H9 (cell line): Measurements from ENCODE around the gene GNL3. TPM values are rescaled to one million over a fixed set of nuclear protein-coding genes. Genes with fewer than 3 reads are reported as not detected.

Source experiments
- DNase-seq: peaks from one replicate; pipeline ENCODE4 v3.0.0-alpha.2; 2017
- H2AFZ ChIP-seq: one replicate; pipeline ENCODE4 v1.6.1; 2013; ENCODE audit warnings: mild to moderate bottlenecking, low read length, control low read depth, moderate library complexity
- H2AK5ac ChIP-seq: 2 replicates; pipeline ENCODE4 v1.6.1; 2013; ENCODE audit warnings: low read length, control low read depth, mixed read lengths; ENCODE audit not compliant: insufficient read length
- H2BK120ac ChIP-seq: one replicate; pipeline ENCODE4 v1.6.1; 2013; ENCODE audit warnings: low read depth, mild to moderate bottlenecking, low read length, control low read depth, inconsistent platforms; ENCODE audit not compliant: poor library complexity, severe bottlenecking
- H2BK12ac ChIP-seq: 2 replicates; pipeline ENCODE4 v1.6.1; 2013; ENCODE audit warnings: low read length, control low read depth, mixed read lengths, low read depth; ENCODE audit not compliant: insufficient read length
- H2BK15ac ChIP-seq: 2 replicates; pipeline ENCODE4 v1.6.1; 2013; ENCODE audit warnings: low read depth, low read length, control low read depth
- H2BK20ac ChIP-seq: one replicate; pipeline ENCODE4 v1.6.1; 2013; ENCODE audit warnings: low read depth, mild to moderate bottlenecking, low read length, control low read depth, inconsistent platforms; ENCODE audit not compliant: poor library complexity, severe bottlenecking
- H2BK5ac ChIP-seq: 2 replicates; pipeline ENCODE4 v1.6.1; 2013; ENCODE audit warnings: low read length, control low read depth, mixed read lengths; ENCODE audit not compliant: insufficient read length
- H3K14ac ChIP-seq: 2 replicates; pipeline ENCODE4 v1.6.1; 2013; ENCODE audit warnings: low read length, control low read depth; ENCODE audit not compliant: insufficient read depth
- H3K18ac ChIP-seq: 2 replicates; pipeline ENCODE4 v1.6.1; 2013; ENCODE audit warnings: low read depth, mild to moderate bottlenecking, mixed read lengths, low read length, control low read depth; ENCODE audit not compliant: insufficient read length
- H3K23ac ChIP-seq: 2 replicates; pipeline ENCODE4 v1.6.1; 2013; ENCODE audit warnings: low read length, control low read depth, mixed read lengths, low read depth; ENCODE audit not compliant: insufficient read length
- H3K23me2 ChIP-seq: 2 replicates; pipeline ENCODE4 v1.6.1; 2013; ENCODE audit warnings: low read depth, mild to moderate bottlenecking, mixed read lengths, low read length, control low read depth; ENCODE audit not compliant: insufficient read length, poor library complexity, severe bottlenecking
- H3K27ac ChIP-seq: 2 replicates; pipeline ENCODE4 v1.5.1; 2013; ENCODE audit warnings: low read length, control low read depth, mixed read lengths, low read depth; ENCODE audit not compliant: insufficient read length
- H3K27me3 ChIP-seq: 2 replicates; pipeline ENCODE4 v1.6.1; 2013; ENCODE audit warnings: low read length, control low read depth, inconsistent platforms; ENCODE audit not compliant: insufficient read depth
- H3K4ac ChIP-seq: 2 replicates; pipeline ENCODE4 v1.6.1; 2013; ENCODE audit warnings: low read depth, mild to moderate bottlenecking, control low read depth, inconsistent platforms, low read length, moderate library complexity
- H3K4me1 ChIP-seq: 2 replicates; pipeline ENCODE4 v1.6.1; 2013; ENCODE audit warnings: low read length, control low read depth, inconsistent platforms; ENCODE audit not compliant: insufficient read depth
- H3K4me2 ChIP-seq: 2 replicates; pipeline ENCODE4 v1.6.1; 2013; ENCODE audit warnings: low read length, control low read depth, mixed read lengths; ENCODE audit not compliant: insufficient read length, insufficient read depth
- H3K56ac ChIP-seq: 2 replicates; pipeline ENCODE4 v1.6.1; 2013; ENCODE audit warnings: low read depth, mild to moderate bottlenecking, mixed read lengths, low read length, control low read depth; ENCODE audit not compliant: insufficient read length
- H3K79me1 ChIP-seq: 2 replicates; pipeline ENCODE4 v1.6.1; 2013; ENCODE audit warnings: low read depth, mild to moderate bottlenecking, moderate library complexity, low read length, control low read depth, inconsistent platforms; ENCODE audit not compliant: insufficient read depth, poor library complexity, severe bottlenecking
- H3K79me2 ChIP-seq: 2 replicates; pipeline ENCODE4 v1.6.1; 2013; ENCODE audit warnings: low read length, control low read depth, inconsistent platforms; ENCODE audit not compliant: insufficient read depth
- H3K9ac ChIP-seq: 2 replicates; pipeline ENCODE4 v1.6.1; 2013; ENCODE audit warnings: low read length, control low read depth, mixed read lengths; ENCODE audit not compliant: insufficient read length; ENCODE audit errors: extremely low read depth
- H3K9me3 ChIP-seq: one replicate; pipeline ENCODE4 v1.6.1; 2013; ENCODE audit warnings: low read depth, low read length, inconsistent platforms; ENCODE audit not compliant: control insufficient read depth
- H3T11ph ChIP-seq: one replicate; pipeline ENCODE4 v1.6.1; 2013; ENCODE audit warnings: mild to moderate bottlenecking, low read length, control low read depth, inconsistent platforms
- H4K20me1 ChIP-seq: one replicate; pipeline ENCODE4 v1.6.1; 2013; ENCODE audit not compliant: control insufficient read depth, insufficient read length, insufficient read depth
- H4K5ac ChIP-seq: 2 replicates; pipeline ENCODE4 v1.6.1; 2013; ENCODE audit warnings: low read depth, mild to moderate bottlenecking, mixed read lengths, low read length, control low read depth; ENCODE audit not compliant: insufficient read length
- H4K8ac ChIP-seq: replicated peaks from 2 replicates; pipeline ENCODE4 v1.6.1; 2013; ENCODE audit warnings: low read length, control low read depth, mixed read lengths, low read depth; ENCODE audit not compliant: insufficient read length
- H4K91ac ChIP-seq: 2 replicates; pipeline ENCODE4 v1.6.1; 2013; ENCODE audit warnings: low read depth, mild to moderate bottlenecking, moderate library complexity, mixed read lengths, low read length, control low read depth; ENCODE audit not compliant: insufficient read length
- H3K27ac Mint-ChIP-seq, 3 experiments: 2 replicates in 2 of 3; 3 replicates in 1 of 3; pipeline ENCODE4 v1.8.0; 2020 to 2021; ENCODE audit warnings: mixed read lengths in 3 of 3, mild to moderate bottlenecking in 1 of 3, moderate library complexity in 1 of 3
- H3K27me3 Mint-ChIP-seq: 2 replicates; pipeline ENCODE4 v1.8.0; 2021; ENCODE audit warnings: low read depth, mild to moderate bottlenecking, moderate library complexity, mixed read lengths
- H3K36me3 Mint-ChIP-seq, 3 experiments: 2 replicates in 2 of 3; 3 replicates in 1 of 3; pipeline ENCODE4 v1.8.0; 2020 to 2021; ENCODE audit warnings: low read depth in 3 of 3, mixed read lengths in 3 of 3; ENCODE audit not compliant: insufficient read depth in 1 of 3
- H3K4me1 Mint-ChIP-seq, 2 experiments: 2 replicates each; pipeline ENCODE4 v1.8.0; 2020; ENCODE audit warnings: mixed read lengths in 2 of 2
- H3K4me3 Mint-ChIP-seq, 2 experiments: 2 replicates in 1 of 2; 3 replicates in 1 of 2; pipeline ENCODE4 v1.8.0; 2020 to 2021; ENCODE audit warnings: mild to moderate bottlenecking in 2 of 2, mixed read lengths in 2 of 2, moderate library complexity in 1 of 2
- H3K9me3 Mint-ChIP-seq, 2 experiments: 2 replicates in 1 of 2; 3 replicates in 1 of 2; pipeline ENCODE4 v1.8.0; 2020; ENCODE audit warnings: mild to moderate bottlenecking in 2 of 2, mixed read lengths in 2 of 2, moderate library complexity in 1 of 2
- WGBS: extraction: QIAGEN DNeasy Blood & Tissue Kit; methylation state at CpG from one replicate; pipeline ENCODE4 v1.1.7; 2013; ENCODE audit warnings: missing lambda C conversion rate, low lambda C conversion rate, mixed read lengths; ENCODE audit not compliant: insufficient read length; ENCODE audit errors: extremely low coverage; 5-methylcytosine and 5-hydroxymethylcytosine counted together
- total RNA-seq: library from RNA; stranded (reverse); gene quantifications from 2 replicates; pipeline ENCODE4 v1.2.1, GENCODE V29; 2021
- TF ChIP-seq, protein P1 (sequence below): fragments of 200-600 bp; sonication (generic); conservative IDR thresholded peaks from 3 replicates; pipeline ENCODE4 v1.8.0; 2021; ENCODE audit warnings: antibody characterized with exemption, mild to moderate bottlenecking

Gene GNL3
- total RNA-seq, 1 experiment from 2014 or later = 250 TPM

DNA sequence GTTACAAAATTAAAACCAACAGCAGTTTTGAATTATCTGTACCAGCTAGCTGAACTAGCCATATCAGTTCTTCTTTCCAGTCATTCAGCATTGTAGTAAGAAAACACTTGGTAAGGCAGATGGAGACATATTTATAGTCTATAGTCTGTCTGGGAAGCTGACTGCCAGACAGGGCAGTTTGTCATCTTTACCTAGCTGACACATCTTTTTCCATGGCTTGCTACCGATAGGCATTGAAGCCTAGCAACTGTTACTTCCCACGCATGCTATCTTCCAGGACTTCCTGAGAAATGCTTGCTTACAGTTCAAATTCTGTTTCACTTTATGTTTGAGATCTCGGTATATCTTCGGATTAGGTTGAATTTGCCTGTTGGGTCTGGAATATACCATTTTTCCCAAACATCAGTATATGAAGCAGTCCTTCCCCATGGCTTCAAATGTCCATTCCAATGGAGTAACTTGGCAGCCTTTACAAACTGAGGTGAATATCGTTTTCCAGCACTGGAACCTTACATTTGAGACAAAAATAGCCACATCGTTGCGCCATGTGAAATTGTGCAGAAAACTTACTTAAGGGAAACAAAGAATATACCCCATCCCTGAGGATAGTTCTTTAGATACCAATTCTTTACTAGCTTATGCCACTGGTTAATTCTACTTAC, 8.8 kb downstream of the GNL3 start:
- Histone ChIP-seq H4K91ac (no peak overlapping the region), H3K23ac (no peak overlapping the region), H2BK5ac (no peak overlapping the region), H2BK20ac (no peak overlapping the region), H3K4me2 (no peak overlapping the region), H3K9ac (no peak overlapping the region), H3K14ac (no peak overlapping the region), H2BK15ac (no peak overlapping the region), H3K9me3 (no peaks in the 10 kb centered on the region), H2BK12ac (no peak overlapping the region), H2AK5ac (no peak overlapping the region), H2AFZ (no peak overlapping the region), H3K27me3 (no peaks in the 10 kb centered on the region), H3K4ac (no peak overlapping the region), H4K20me1 (no peaks in the 10 kb centered on the region), H4K8ac (no peak overlapping the region), H3K56ac (no peak overlapping the region), H3K27ac (no peak overlapping the region), H3K79me2 (no peaks in the 10 kb centered on the region), H4K5ac (no peak overlapping the region), H3K23me2 (no peaks in the 10 kb centered on the region), H3K18ac (no peak overlapping the region), H3K79me1 (no peaks in the 10 kb centered on the region), H3T11ph (no peak overlapping the region), H3K4me1 (no peaks in the 10 kb centered on the region), H2BK120ac (no peak overlapping the region)
- peaks cover 46 to 84% (median 74%) of the 10 kb centered on the region in 3 experiments; a peak in 6 of 7 replicates for H3K36me3 Mint-ChIP-seq
- H3K9me3 Mint-ChIP-seq = no peaks in the 10 kb centered on the region
- H3K4me1 Mint-ChIP-seq = 0 out of 4 replicates have a peak, but pooled peaks cover 0 to 2% of the 10 kb centered on the region in 2 experiments
- TF ChIP-seq, protein P1, sequence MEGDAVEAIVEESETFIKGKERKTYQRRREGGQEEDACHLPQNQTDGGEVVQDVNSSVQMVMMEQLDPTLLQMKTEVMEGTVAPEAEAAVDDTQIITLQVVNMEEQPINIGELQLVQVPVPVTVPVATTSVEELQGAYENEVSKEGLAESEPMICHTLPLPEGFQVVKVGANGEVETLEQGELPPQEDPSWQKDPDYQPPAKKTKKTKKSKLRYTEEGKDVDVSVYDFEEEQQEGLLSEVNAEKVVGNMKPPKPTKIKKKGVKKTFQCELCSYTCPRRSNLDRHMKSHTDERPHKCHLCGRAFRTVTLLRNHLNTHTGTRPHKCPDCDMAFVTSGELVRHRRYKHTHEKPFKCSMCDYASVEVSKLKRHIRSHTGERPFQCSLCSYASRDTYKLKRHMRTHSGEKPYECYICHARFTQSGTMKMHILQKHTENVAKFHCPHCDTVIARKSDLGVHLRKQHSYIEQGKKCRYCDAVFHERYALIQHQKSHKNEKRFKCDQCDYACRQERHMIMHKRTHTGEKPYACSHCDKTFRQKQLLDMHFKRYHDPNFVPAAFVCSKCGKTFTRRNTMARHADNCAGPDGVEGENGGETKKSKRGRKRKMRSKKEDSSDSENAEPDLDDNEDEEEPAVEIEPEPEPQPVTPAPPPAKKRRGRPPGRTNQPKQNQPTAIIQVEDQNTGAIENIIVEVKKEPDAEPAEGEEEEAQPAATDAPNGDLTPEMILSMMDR = no peak
- WGBS = no CpG with 5 or more reads among the region's 7 CpGs
- no peak overlapping the region for H3K27ac Mint-ChIP-seq
- no peak overlapping the region for H3K4me3 Mint-ChIP-seq
- no peaks in the 10 kb centered on the region for H3K27me3 Mint-ChIP-seq
- DNase-seq = no peak
